ENCODE data around the gene COL6A1. TPM values are rescaled to one million over a fixed set of nuclear protein-coding genes. Genes with fewer than 3 reads are reported as not detected.

The COL6A1 gene
- total RNA-seq, 1 experiment from 2014 or later, result 193 TPM

- Histone ChIP-seq H3K79me1 (ENCODE audit: insufficient read depth, low read depth, low read length, poor library complexity, severe bottlenecking) (no peaks in the 10 kb centered on the region), H3K4me2 (ENCODE audit: insufficient read depth, insufficient read length, low read length) (no peak overlapping the region), H3K27me3 (ENCODE audit: insufficient read depth, low read length) (no peaks in the 10 kb centered on the region), H2BK15ac (ENCODE audit: low read depth, low read length) (no peak overlapping the region), H4K8ac (replicated peaks; ENCODE audit: insufficient read length, low read depth, low read length) (no peak overlapping the region), H4K5ac (ENCODE audit: insufficient read length, low read depth, low read length) (no peak overlapping the region), H2BK20ac (ENCODE audit: low read depth, low read length, poor library complexity, severe bottlenecking) (no peak overlapping the region), H3K27ac (ENCODE audit: insufficient read length, low read depth, low read length) (no peak overlapping the region), H2AFZ (ENCODE audit: low read length) (no peak overlapping the region), H3T11ph (ENCODE audit: low read length) (no peak overlapping the region), H3K9me3 (ENCODE audit: control insufficient read depth, low read depth, low read length) (no peaks in the 10 kb centered on the region), H2BK5ac (ENCODE audit: insufficient read length, low read length) (no peak overlapping the region), H3K18ac (ENCODE audit: insufficient read length, low read depth, low read length) (no peak overlapping the region), H2AK5ac (ENCODE audit: insufficient read length, low read length) (no peak overlapping the region), H2BK120ac (ENCODE audit: low read depth, low read length, poor library complexity, severe bottlenecking) (no peak overlapping the region), H3K4me1 (ENCODE audit: insufficient read depth, low read length) (no peaks in the 10 kb centered on the region), H3K23ac (ENCODE audit: insufficient read length, low read depth, low read length) (no peak overlapping the region), H4K91ac (ENCODE audit: insufficient read length, low read depth, low read length) (no peak overlapping the region), H4K20me1 (ENCODE audit: control insufficient read depth, insufficient read depth, insufficient read length) (no peaks in the 10 kb centered on the region), H3K9ac (ENCODE audit: extremely low read depth, insufficient read length, low read length) (no peak overlapping the region), H3K79me2 (ENCODE audit: insufficient read depth, low read length) (no peaks in the 10 kb centered on the region), H3K14ac (ENCODE audit: insufficient read depth, low read length) (no peak overlapping the region), H2BK12ac (ENCODE audit: insufficient read length, low read depth, low read length) (no peak overlapping the region), H3K4ac (ENCODE audit: low read depth, low read length) (no peak overlapping the region), H3K56ac (ENCODE audit: insufficient read length, low read depth, low read length) (no peak overlapping the region), H3K23me2 (ENCODE audit: insufficient read length, low read depth, low read length, poor library complexity, severe bottlenecking) (no peaks in the 10 kb centered on the region)
- H3K36me3 Mint-ChIP-seq (ENCODE audit: insufficient read depth in 1 of 3, low read depth in 3 of 3), result peaks cover 5 to 9% (median 5%) of the 10 kb centered on the region in 3 experiments; a peak in 3 of 7 replicates
- WGBS (ENCODE audit: extremely low coverage, insufficient read length, low lambda C conversion rate), result no CpG with 5 or more reads among the region's 3 CpGs
- H3K4me3 Mint-ChIP-seq, result no peak overlapping the region
- peaks cover 4 to 6% of the 10 kb centered on the region in 2 experiments; a peak in 3 of 5 replicates for H3K9me3 Mint-ChIP-seq
- peaks cover 36% of the 10 kb centered on the region for H3K27me3 Mint-ChIP-seq (ENCODE audit: low read depth)
- peaks cover 0 to 2% of the 10 kb centered on the region in 2 experiments; a peak in 2 of 4 replicates for H3K4me1 Mint-ChIP-seq
- TF ChIP-seq CTCF (conservative IDR thresholded peaks at IDR 0.05), result no peak
- DNase-seq, result no peak
- H3K27ac Mint-ChIP-seq, result no peak overlapping the region
These were observed 45.9 kb upstream of the COL6A1 start for GRCh38 chr21:45935628-45936027.
